ENCODE data around the gene FOXP3.

DNA sequence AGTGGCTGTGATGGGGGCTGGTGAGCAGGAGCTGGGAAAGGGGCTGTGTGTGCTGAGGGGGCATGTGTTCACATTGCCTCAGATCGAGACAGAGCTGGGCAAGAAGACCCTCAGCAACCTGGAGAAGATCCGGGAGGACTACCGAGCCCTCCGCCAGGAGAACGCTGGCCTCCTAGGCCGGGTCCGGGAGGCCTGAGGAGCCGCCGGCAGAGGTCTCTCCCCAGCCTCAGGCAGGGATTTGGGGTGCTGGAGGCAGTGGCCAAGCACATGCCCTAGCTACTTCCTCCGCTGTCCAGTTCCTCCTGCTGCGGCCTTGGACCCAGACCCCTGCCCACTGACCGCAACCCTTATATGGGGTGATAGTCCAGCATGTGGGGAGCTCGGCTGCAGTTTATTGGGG, 14.4 kb downstream of the FOXP3 start:
- TF ChIP-seq POLR2A (IDR thresholded peaks at IDR 0.05), result no peak
- TF ChIP-seq, protein P1, sequence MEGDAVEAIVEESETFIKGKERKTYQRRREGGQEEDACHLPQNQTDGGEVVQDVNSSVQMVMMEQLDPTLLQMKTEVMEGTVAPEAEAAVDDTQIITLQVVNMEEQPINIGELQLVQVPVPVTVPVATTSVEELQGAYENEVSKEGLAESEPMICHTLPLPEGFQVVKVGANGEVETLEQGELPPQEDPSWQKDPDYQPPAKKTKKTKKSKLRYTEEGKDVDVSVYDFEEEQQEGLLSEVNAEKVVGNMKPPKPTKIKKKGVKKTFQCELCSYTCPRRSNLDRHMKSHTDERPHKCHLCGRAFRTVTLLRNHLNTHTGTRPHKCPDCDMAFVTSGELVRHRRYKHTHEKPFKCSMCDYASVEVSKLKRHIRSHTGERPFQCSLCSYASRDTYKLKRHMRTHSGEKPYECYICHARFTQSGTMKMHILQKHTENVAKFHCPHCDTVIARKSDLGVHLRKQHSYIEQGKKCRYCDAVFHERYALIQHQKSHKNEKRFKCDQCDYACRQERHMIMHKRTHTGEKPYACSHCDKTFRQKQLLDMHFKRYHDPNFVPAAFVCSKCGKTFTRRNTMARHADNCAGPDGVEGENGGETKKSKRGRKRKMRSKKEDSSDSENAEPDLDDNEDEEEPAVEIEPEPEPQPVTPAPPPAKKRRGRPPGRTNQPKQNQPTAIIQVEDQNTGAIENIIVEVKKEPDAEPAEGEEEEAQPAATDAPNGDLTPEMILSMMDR (IDR thresholded peaks at IDR 0.05), result no peak

Measured in vagina (tissue), 2 donors.